Measurements from ENCODE around the gene RIMS4. TPM values are rescaled to one million over a fixed set of nuclear protein-coding genes. Genes with fewer than 3 reads are reported as not detected.

Gene RIMS4
- total RNA-seq, 1 experiment from 2014 or later = 4.0 TPM

DNA sequence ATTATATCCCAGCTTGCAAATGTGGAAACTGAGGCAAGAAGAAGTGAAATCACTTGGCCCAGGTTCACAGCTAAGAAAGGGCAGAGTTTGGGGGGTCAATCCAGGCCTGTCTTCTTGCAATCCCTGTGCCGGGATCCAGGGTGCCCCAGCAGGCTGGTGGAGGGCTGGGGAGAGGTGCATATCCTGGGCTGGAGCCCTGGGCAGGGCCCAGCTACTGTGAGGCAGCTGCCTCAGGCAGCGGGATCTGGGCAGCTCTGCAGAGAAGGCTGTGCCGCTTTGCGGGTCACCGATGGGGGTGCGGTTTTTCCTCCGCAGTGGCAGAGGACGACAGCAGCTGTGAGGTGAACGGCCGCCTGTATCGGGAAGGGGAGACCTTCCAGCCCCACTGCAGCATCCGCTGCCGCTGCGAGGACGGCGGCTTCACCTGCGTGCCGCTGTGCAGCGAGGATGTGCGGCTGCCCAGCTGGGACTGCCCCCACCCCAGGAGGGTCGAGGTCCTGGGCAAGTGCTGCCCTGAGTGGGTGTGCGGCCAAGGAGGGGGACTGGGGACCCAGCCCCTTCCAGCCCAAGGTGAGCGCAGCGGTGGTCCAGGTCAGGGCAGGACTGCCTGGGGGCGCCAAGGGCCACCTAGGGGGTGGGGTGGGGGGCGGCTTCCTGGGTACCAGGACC, 85.8 kb downstream of the RIMS4 start:
- CTCF ChIA-PET = no interaction called here

DNA sequence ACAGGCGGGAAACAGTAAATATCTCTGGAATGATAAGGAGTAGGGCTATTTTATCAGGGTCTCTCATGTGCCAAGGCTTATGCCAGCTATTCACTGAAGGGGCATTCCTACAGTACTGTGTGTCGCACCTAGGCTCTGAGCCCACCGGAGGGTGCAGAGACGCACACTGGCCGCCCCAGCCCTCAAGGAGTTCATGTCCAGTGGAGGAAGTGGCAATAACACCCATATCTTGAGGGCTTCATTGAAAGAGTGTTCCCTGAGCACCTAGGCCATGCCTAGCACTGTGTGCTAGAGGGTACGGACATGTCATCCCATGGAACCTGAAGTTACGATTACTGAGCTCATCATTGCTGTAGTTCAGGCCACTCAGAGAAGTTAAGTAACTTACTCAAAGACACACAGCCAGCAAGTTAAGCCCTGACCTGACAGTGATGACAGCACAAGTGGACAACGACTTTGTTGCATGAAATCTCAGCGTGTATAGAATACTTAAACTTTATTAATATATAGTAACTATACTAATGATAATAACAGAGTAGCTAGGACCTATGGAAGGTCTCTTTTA, 86.5 kb downstream of the RIMS4 start:
- POLR2A ChIA-PET = interaction anchor here (0.6 to 1.3 kb wide), 2 partner anchors 20 to 107 kb away, joined by 3 to 4 read pairs; no protein-coding TSS in a partner anchor
- Histone ChIP-seq H3K4me1 (ENCODE audit: control insufficient read depth, insufficient read depth, low read length) (peaks cover 52% of the 10 kb centered on the region), H3K27ac (ENCODE audit: low read length) (peak overlapping the region; percentile 62), H3K4me3 (ENCODE audit: low read depth in 2 of 2, low read length in 2 of 2) (no peak overlapping the region), H3K9me3 (ENCODE audit: control insufficient read depth, insufficient read depth, low read depth, low read length) (no peaks in the 10 kb centered on the region), H3K27me3 (ENCODE audit: control insufficient read depth, insufficient read depth, low read length) (no peaks in the 10 kb centered on the region), H3K36me3 (ENCODE audit: control insufficient read depth, insufficient read depth, low read length) (no peaks in the 10 kb centered on the region)
- no TSS peak for BruUV-seq (replicated peaks)
- ATAC-seq (no peak), DNase-seq (ENCODE audit: low read depth, low spot score) (no peak)
- intact Hi-C loops (cut with micrococcal nuclease; ENCODE audit: unreplicated experiment) = no loop called here
- in situ Hi-C loops (cut with HindIII; ENCODE audit: low pct_unique_long_range_greater_than_20kb, low sequenced_read_pairs) = no loop called here
- TF ChIP-seq SIN3A (IDR thresholded peaks at IDR 0.05; ENCODE audit: borderline replicate concordance, insufficient read depth, low read depth, low read length) (no peak), POLR2AphosphoS5 (IDR thresholded peaks at IDR 0.05; ENCODE audit: low read depth, low read length) (no peak), TCF7L2 (IDR thresholded peaks at IDR 0.05; ENCODE audit: low read depth, low read length) (no peak)
- TF ChIP-seq, protein P1, sequence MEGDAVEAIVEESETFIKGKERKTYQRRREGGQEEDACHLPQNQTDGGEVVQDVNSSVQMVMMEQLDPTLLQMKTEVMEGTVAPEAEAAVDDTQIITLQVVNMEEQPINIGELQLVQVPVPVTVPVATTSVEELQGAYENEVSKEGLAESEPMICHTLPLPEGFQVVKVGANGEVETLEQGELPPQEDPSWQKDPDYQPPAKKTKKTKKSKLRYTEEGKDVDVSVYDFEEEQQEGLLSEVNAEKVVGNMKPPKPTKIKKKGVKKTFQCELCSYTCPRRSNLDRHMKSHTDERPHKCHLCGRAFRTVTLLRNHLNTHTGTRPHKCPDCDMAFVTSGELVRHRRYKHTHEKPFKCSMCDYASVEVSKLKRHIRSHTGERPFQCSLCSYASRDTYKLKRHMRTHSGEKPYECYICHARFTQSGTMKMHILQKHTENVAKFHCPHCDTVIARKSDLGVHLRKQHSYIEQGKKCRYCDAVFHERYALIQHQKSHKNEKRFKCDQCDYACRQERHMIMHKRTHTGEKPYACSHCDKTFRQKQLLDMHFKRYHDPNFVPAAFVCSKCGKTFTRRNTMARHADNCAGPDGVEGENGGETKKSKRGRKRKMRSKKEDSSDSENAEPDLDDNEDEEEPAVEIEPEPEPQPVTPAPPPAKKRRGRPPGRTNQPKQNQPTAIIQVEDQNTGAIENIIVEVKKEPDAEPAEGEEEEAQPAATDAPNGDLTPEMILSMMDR (IDR thresholded peaks at IDR 0.05) = no peak
- TF ChIP-seq, protein P2, sequence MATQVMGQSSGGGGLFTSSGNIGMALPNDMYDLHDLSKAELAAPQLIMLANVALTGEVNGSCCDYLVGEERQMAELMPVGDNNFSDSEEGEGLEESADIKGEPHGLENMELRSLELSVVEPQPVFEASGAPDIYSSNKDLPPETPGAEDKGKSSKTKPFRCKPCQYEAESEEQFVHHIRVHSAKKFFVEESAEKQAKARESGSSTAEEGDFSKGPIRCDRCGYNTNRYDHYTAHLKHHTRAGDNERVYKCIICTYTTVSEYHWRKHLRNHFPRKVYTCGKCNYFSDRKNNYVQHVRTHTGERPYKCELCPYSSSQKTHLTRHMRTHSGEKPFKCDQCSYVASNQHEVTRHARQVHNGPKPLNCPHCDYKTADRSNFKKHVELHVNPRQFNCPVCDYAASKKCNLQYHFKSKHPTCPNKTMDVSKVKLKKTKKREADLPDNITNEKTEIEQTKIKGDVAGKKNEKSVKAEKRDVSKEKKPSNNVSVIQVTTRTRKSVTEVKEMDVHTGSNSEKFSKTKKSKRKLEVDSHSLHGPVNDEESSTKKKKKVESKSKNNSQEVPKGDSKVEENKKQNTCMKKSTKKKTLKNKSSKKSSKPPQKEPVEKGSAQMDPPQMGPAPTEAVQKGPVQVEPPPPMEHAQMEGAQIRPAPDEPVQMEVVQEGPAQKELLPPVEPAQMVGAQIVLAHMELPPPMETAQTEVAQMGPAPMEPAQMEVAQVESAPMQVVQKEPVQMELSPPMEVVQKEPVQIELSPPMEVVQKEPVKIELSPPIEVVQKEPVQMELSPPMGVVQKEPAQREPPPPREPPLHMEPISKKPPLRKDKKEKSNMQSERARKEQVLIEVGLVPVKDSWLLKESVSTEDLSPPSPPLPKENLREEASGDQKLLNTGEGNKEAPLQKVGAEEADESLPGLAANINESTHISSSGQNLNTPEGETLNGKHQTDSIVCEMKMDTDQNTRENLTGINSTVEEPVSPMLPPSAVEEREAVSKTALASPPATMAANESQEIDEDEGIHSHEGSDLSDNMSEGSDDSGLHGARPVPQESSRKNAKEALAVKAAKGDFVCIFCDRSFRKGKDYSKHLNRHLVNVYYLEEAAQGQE (IDR thresholded peaks at IDR 0.05; ENCODE audit: insufficient read depth in 1 of 2, low read depth in 2 of 2, low read length in 1 of 2) = no peak
- CTCF ChIA-PET = no interaction called here

More for the DNA sequence above, 85.8 kb downstream of the RIMS4 start:
- Histone ChIP-seq H3K27me3 (ENCODE audit: control insufficient read depth, insufficient read depth, low read length) (no peaks in the 10 kb centered on the region), H3K27ac (ENCODE audit: low read length) (peak overlapping the region; percentile 62), H3K4me1 (ENCODE audit: control insufficient read depth, insufficient read depth, low read length) (peaks cover 54% of the 10 kb centered on the region), H3K9me3 (ENCODE audit: control insufficient read depth, insufficient read depth, low read depth, low read length) (no peaks in the 10 kb centered on the region), H3K4me3 (ENCODE audit: low read depth in 2 of 2, low read length in 2 of 2) (no peak overlapping the region), H3K36me3 (ENCODE audit: control insufficient read depth, insufficient read depth, low read length) (no peaks in the 10 kb centered on the region)
- ATAC-seq = no peak
- BruUV-seq (replicated peaks) = no TSS peak
- in situ Hi-C loops (cut with HindIII; ENCODE audit: low pct_unique_long_range_greater_than_20kb, low sequenced_read_pairs) = no loop called here
- intact Hi-C loops (cut with micrococcal nuclease; ENCODE audit: unreplicated experiment) = no loop called here
- no peak for TF ChIP-seq TCF7L2 (IDR thresholded peaks at IDR 0.05; ENCODE audit: low read depth, low read length)
- TF ChIP-seq, protein P1 (IDR thresholded peaks at IDR 0.05) = no peak
- TF ChIP-seq POLR2AphosphoS5 (IDR thresholded peaks at IDR 0.05; ENCODE audit: low read depth, low read length) = no peak
- TF ChIP-seq, protein P2 (IDR thresholded peaks at IDR 0.05; ENCODE audit: insufficient read depth in 1 of 2, low read depth in 2 of 2, low read length in 1 of 2) = no peak
- TF ChIP-seq SIN3A (IDR thresholded peaks at IDR 0.05; ENCODE audit: borderline replicate concordance, insufficient read depth, low read depth, low read length) = no peak
- no peak for DNase-seq (ENCODE audit: low read depth, low spot score)
- POLR2A ChIA-PET = interaction anchor here (0.6 to 1.3 kb wide), 2 partner anchors 21 to 108 kb away, joined by 3 to 4 read pairs; no protein-coding TSS in a partner anchor
